A673 (cell line): ENCODE data around the gene PIK3AP1. TPM values are rescaled to one million over a fixed set of nuclear protein-coding genes. Genes with fewer than 3 reads are reported as not detected.

ENCODE experiments used
- BruUV-seq: library from RNA; stranded (reverse); fragments of 400-500 nt; replicated peaks from 2 replicates; lab custom pipeline; 2021; lab: Mats Ljungman, UMichigan
- CTCF ChIA-PET: fragments of 300-600 bp; sonication (Branson Sonifier 250); formaldehyde crosslinking; loops from one replicate; lab custom pipeline; 2022; ENCODE audit warnings: antibody characterized with exemption; lab: Charles Lee
- POLR2A ChIA-PET: fragments of 300-600 bp; sonication (Branson Sonifier 250); formaldehyde crosslinking; loops from one replicate; lab custom pipeline; 2022; ENCODE audit warnings: antibody characterized with exemption; ENCODE audit not compliant: low non-redundant PET; lab: Charles Lee
- DNase-seq: peaks from one replicate; pipeline ENCODE4 v3.0.0-alpha.2; 2015; ENCODE audit warnings: low spot score
- H3K27ac ChIP-seq: fragments of 200-600 bp; sonication (generic); 2 replicates; pipeline ENCODE4 v1.5.1; 2016; ENCODE audit warnings: mixed run types, low read depth, mild to moderate bottlenecking, mixed read lengths, antibody characterized with exemption, low read length; ENCODE audit not compliant: poor library complexity, severe bottlenecking
- H3K27me3 ChIP-seq: fragments of 200-600 bp; sonication (generic); replicated peaks from 2 replicates; pipeline ENCODE4 v1.6.1; 2017; ENCODE audit warnings: mixed run types, low read depth, mild to moderate bottlenecking, mixed read lengths, antibody characterized with exemption, low read length; ENCODE audit not compliant: insufficient read depth, poor library complexity
- H3K36me3 ChIP-seq: fragments of 200-600 bp; sonication (generic); 2 replicates; pipeline ENCODE4 v1.6.1; 2016; ENCODE audit warnings: mixed run types, mild to moderate bottlenecking, mixed read lengths, antibody characterized with exemption, low read length; ENCODE audit not compliant: insufficient read depth, poor library complexity, severe bottlenecking
- H3K4me1 ChIP-seq: fragments of 200-600 bp; sonication (generic); 2 replicates; pipeline ENCODE4 v1.6.1; 2017; ENCODE audit warnings: mixed run types, mild to moderate bottlenecking, mixed read lengths, antibody characterized with exemption, low read length; ENCODE audit not compliant: insufficient read depth, poor library complexity, severe bottlenecking
- H3K4me3 ChIP-seq: fragments of 200-600 bp; sonication (generic); 2 replicates; pipeline ENCODE4 v1.5.1; 2016; ENCODE audit warnings: low read depth, mixed run types, mild to moderate bottlenecking, mixed read lengths, low read length; ENCODE audit not compliant: poor library complexity, severe bottlenecking
- H3K9me3 ChIP-seq: fragments of 200-600 bp; sonication (generic); 2 replicates; pipeline ENCODE4 v1.6.1; 2016; ENCODE audit warnings: mixed run types, low read depth, mild to moderate bottlenecking, mixed read lengths, antibody characterized with exemption, low read length; ENCODE audit not compliant: poor library complexity, severe bottlenecking
- CTCF ChIP-seq: fragments of 300-800, 200-600 bp; sonication (generic); conservative IDR thresholded peaks from 2 replicates; pipeline ENCODE4 v1.5.1; 2017; ENCODE audit warnings: low read depth, mild to moderate bottlenecking, antibody characterized with exemption, low read length, moderate library complexity, mixed read lengths
- EZH2 ChIP-seq: fragments of 200-600 bp; sonication (generic); IDR thresholded peaks from 2 replicates; pipeline ENCODE4 v1.6.1; 2017; ENCODE audit warnings: borderline replicate concordance, low read depth, mild to moderate bottlenecking, mixed read lengths, antibody characterized with exemption, low read length; ENCODE audit not compliant: poor library complexity, severe bottlenecking
- intact Hi-C: fragments of 100-400 bp; cut with micrococcal nuclease; formaldehyde crosslinking; loops from one replicate; pipeline ENCODE4 v1.10.0; 2022; ENCODE audit not compliant: unreplicated experiment
- total RNA-seq: library from RNA; stranded (reverse); gene quantifications from 2 replicates; pipeline ENCODE4 v1.2.3, GENCODE V29; 2021

The PIK3AP1 gene
- total RNA-seq, 1 experiment from 2014 or later = 0.24 TPM

- no peak for TF ChIP-seq CTCF
These were observed 38.1 kb upstream of the PIK3AP1 start for GRCh38 chr10:96758423-96758822.

GRCh38 chr10:96756111-96756903, 36.0 kb upstream of the PIK3AP1 start:
- DNase-seq = no peak
- TF ChIP-seq EZH2 = no peak
- no peak for TF ChIP-seq CTCF
- Histone ChIP-seq H3K36me3 (no peaks in the 10 kb centered on the region), H3K9me3 (no peaks in the 10 kb centered on the region), H3K27ac (no peak overlapping the region), H3K4me3 (no peak overlapping the region), H3K4me1 (no peaks in the 10 kb centered on the region), H3K27me3 (no peaks in the 10 kb centered on the region)
- intact Hi-C loops = no loop called here
- BruUV-seq = no TSS peak
- CTCF ChIA-PET = no interaction called here
- POLR2A ChIA-PET = no interaction called here

More at GRCh38 chr10:96758423-96758822, 38.1 kb upstream of the PIK3AP1 start:
- no peak for DNase-seq
- ChIA-PET CTCF (no interaction called here), POLR2A (no interaction called here)
- Histone ChIP-seq H3K36me3 (no peaks in the 10 kb centered on the region), H3K9me3 (no peaks in the 10 kb centered on the region), H3K27ac (no peak overlapping the region), H3K4me1 (no peaks in the 10 kb centered on the region), H3K27me3 (no peaks in the 10 kb centered on the region), H3K4me3 (no peak overlapping the region)
- BruUV-seq = no TSS peak
- intact Hi-C loops = no loop called here

- ChIA-PET CTCF (no interaction called here), POLR2A (no interaction called here)
- H3K27ac ChIP-seq = no peak overlapping the region
- H3K36me3 ChIP-seq = no peaks in the 10 kb centered on the region
- no peak for TF ChIP-seq CTCF
- no peak for TF ChIP-seq EZH2
- no peak for DNase-seq
- intact Hi-C loops = no loop called here
- no peaks in the 10 kb centered on the region for H3K4me1 ChIP-seq
- no peaks in the 10 kb centered on the region for H3K9me3 ChIP-seq
- H3K27me3 ChIP-seq = no peaks in the 10 kb centered on the region
- no peak overlapping the region for H3K4me3 ChIP-seq
- BruUV-seq = no TSS peak
These were observed 33.6 kb upstream of the PIK3AP1 start for GRCh38 chr10:96753956-96754355.
